Occipital lobe (tissue), 2 donors: ENCODE measurements around the gene HSD11B2. TPM values are rescaled to one million over a fixed set of nuclear protein-coding genes. Genes with fewer than 3 reads are reported as not detected.

Experiments
- DNase-seq: peaks from one replicate; lab custom pipeline; 2025; lab: John Stamatoyannopoulos, UW
- total RNA-seq: library from RNA; depleted of rRNA; stranded (reverse); fragments of >200 nt; gene quantifications from one replicate; pipeline ENCODE4 v1.2.3, GENCODE V29; 2014

Gene HSD11B2
- not detected for total RNA-seq

DNA sequence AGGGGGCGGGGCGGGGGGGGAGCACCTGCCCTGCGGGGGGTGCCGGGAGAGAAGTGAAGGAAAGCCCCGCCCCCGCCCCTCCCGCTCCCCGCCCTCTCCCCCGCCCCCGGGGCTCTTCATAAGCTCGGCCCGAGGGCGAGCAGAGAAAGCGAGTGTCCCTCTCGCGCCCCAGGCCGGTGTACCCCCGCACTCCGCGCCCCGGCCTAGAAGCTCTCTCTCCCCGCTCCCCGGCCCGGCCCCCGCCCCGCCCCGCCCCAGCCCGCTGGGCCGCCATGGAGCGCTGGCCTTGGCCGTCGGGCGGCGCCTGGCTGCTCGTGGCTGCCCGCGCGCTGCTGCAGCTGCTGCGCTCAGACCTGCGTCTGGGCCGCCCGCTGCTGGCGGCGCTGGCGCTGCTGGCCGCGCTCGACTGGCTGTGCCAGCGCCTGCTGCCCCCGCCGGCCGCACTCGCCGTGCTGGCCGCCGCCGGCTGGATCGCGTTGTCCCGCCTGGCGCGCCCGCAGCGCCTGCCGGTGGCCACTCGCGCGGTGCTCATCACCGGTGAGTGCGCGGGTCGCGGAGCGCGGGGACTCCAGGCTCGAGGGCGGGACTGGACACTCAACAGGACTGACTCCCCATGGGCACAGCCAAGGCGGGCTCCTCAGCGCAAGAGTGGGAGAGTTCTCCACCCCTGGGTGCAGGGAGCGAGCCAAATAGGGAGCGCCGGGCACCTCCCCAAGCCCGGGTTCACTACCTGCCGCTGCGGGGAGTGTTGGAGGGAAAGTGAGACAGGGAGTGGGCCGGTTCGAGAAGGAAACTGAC is at the start of gene HSD11B2:
TSS of gene HSD11B2 (plus strand) at position 145 of the 798 bp plus-strand sequence. CDS start at position 273, 128 bp downstream.
- DNase-seq, result no peak

GRCh38 chr16:67383284-67383683 is 47.6 kb upstream of the HSD11B2 start:
- no peak for DNase-seq

DNA sequence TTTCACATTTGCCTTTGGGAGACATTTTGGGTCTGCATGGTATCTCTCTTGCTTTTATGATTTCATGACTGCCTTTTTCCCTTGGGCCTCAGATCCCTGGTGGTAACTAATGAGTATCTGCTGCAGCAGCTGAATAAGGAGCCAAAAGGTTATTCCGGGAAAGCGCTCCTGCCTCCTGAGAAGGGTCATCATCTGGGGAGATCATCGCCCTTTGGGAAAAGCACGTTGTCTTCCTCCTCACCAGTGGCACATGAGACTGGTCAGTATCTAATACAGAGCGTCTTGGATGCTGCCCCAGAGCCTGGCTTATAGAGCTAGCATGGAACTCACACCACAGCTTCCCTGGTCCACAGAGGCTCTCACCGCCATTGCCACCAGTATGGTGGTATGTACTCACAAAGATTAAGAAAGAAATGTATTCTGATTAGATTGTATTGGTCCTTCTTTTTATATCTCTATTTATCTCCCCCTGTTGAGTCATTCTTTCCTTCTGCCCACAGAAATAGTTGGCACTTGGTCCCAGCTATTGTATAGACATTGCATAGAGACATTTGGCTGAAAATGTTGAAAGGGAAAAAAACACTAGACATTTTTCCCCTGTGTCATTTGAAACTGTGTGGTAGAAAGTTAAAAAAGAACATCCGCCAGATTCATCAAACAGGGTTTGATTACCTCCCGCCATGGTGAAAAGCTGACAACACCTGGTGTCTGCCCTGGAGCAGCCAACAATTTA is 46.0 kb upstream of the HSD11B2 start:
- DNase-seq, result no peak

DNA sequence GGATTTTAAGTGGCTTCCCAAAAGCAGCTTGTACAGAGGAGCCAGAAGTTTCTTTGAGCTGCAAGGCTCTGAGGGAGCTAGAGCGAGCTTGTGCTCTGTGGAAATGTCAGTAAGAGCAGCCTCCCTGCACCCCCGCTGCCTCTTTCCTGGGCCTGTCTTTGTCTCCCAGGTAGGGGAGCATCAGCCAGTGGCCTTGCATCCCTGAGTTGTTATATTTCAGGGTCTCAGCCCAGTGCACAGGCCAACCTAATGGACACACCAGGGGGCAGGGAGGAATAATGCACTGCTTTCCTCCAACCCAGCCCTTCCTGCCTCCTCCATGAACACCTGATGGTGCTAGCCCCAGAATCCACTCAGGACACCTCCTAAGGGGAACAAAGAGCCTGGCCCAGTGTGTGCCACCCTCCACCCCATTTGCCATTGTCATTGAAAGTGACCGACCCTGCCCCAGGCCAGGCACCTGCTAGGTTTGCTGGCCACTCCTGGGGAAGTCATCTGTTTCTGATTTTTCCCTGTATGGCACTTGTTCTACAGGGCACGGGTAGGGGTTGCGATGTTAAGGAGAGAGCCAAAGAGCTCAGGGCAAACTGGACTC is 44.0 kb upstream of the HSD11B2 start:
- DNase-seq, result no peak

- DNase-seq, result no peak
Measured at GRCh38 chr16:67387479-67388079, 43.3 kb upstream of the HSD11B2 start.

DNA sequence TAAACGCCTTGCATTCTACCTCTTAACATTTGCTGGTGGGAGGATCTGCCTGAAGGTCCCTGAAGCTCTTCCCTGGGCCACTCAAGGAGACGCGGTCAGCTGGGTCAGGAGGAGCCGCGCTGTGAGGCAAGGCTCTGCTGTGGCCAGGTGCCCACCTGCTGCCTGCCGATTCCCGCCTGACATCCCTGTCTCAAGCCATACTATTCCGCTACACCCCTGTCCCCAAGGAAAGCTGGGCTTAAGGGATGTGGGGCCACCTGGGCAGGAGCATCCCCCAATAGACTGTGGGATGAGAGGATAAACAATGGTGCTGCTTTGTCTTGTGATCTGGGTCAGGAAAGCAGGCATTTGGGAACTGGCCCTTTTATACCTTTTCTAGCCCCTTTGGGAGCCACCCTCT is 42.7 kb upstream of the HSD11B2 start:
- DNase-seq, result no peak

DNA sequence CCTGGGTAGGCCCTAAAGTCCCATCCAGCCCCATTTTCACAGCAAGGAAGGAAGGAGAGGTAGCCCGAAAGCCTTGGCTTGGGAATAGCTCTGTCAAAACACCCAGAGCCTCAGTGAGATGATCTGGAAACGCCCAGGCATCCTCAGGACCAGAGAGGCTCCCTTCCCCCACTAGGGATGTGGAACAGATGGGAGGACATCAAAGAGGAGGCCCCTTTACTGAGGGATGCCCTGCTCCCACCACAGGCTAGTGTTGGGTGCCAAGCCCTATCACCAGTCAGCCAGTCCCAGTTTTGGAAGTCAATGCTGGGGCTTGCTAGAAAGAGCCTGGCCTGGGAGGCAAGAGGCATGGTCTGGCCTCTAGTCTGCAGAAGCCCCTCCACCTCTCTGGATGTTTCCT is 42.3 kb upstream of the HSD11B2 start:
- DNase-seq, result no peak

GRCh38 chr16:67389911-67390815 is 40.8 kb upstream of the HSD11B2 start:
- no peak for DNase-seq

GRCh38 chr16:67390816-67391423 is 40.0 kb upstream of the HSD11B2 start:
- DNase-seq, result no peak

DNA sequence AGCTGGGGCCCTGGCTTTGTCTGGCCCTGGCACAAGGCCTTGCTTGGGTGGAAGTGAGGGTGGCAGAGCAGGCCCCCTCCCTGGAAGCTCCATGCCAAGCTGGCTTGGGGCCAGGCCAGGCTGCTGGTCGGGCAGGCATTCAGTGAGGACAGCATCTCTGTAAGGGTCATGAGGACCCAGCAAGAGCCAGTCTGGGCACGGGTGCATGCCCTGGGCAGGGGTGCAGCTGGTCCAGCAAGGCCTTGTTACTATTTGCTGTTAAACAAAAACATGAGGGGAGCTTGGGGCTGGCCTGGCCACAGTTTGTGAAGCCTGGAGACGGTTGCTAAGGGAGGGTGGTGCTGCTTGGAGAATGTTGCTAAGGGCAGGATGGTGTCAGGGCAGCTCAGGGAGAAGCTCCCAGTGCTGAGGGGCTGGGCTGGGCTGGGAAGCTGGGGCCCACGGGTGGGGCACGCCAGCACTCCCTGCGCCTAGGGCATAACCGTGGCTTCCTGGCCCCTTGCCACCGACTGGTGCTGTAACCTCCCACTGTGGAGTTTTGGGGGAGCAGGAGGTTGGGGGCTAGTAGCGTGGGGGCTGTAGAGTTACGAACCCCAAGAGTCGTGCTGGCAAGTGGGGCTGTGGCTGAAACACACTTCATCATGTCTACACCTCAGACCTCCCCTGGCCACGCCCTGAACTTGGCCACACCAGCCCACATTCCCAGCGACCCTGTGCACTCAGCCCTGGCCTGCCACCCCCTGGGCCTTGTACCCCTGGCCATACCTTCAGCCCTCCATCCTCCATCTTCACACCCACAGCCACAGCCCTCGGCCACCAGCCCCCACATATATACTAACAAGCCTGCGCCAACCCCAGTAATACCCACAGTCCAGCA is 39.3 kb upstream of the HSD11B2 start:
- DNase-seq, result peak; percentile 91

DNA sequence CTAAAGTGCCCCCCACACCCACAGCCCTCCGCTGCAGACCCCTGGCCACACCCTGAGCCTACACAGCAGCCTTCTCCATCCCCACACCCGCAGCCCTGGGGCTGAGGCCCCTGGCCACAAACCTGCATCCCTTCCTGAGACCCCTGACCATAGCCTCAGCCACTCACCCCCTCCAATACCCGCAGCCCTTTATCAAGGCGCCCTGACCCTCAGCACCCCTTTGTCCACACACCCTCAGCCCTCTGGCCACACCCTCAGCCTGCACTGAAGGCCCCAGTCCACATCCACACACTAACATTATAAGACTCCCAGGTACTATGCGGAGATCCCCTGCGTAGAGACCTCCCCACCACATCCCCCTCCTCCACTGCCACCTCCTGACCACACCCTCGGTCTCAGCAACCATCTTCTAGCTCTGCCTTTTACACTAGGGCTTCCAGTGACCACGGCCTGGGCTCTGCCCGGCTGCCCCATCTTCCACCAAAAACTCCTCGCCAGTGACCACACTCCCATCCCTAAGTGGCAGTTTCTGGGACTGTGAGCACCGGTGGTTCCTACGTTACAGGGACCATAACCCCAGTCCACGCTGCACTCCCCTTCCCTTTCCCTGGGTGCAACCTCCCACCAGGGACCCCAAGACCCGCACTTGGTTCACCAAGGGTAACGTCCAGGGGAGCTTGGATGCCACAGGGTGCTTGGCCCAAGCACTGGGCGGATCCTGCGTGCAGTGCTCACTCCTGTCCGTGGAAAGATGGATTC is 38.4 kb upstream of the HSD11B2 start:
- no peak for DNase-seq

- DNase-seq, result peak; percentile 70
Measured at GRCh38 chr16:67393111-67393787, 37.7 kb upstream of the HSD11B2 start, which contains the start of gene TPPP3. Gene TPPP3, minus strand, starts transcription at chr16:67393498. Its CDS starts 2,387 bp downstream, at chr16:67391111.

DNA sequence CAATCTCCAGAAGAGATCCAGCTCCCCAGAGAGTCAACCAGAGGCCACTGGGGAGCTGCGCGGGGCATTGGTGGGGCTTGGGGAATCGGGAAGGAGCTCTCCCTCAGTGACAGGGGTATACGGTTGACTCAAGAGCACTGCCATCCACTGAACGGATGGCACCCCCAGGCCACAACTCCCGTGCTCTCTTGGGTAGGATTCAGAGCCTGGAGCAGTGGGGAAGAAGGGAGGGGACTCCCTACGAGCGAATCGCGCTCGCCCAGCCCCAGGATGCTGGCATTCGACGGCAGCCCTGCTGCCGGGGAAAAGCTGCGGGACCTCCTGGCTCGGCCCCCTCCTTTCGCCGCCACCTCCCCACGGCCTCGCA is 37.1 kb upstream of the HSD11B2 start:
- DNase-seq, result no peak

DNA sequence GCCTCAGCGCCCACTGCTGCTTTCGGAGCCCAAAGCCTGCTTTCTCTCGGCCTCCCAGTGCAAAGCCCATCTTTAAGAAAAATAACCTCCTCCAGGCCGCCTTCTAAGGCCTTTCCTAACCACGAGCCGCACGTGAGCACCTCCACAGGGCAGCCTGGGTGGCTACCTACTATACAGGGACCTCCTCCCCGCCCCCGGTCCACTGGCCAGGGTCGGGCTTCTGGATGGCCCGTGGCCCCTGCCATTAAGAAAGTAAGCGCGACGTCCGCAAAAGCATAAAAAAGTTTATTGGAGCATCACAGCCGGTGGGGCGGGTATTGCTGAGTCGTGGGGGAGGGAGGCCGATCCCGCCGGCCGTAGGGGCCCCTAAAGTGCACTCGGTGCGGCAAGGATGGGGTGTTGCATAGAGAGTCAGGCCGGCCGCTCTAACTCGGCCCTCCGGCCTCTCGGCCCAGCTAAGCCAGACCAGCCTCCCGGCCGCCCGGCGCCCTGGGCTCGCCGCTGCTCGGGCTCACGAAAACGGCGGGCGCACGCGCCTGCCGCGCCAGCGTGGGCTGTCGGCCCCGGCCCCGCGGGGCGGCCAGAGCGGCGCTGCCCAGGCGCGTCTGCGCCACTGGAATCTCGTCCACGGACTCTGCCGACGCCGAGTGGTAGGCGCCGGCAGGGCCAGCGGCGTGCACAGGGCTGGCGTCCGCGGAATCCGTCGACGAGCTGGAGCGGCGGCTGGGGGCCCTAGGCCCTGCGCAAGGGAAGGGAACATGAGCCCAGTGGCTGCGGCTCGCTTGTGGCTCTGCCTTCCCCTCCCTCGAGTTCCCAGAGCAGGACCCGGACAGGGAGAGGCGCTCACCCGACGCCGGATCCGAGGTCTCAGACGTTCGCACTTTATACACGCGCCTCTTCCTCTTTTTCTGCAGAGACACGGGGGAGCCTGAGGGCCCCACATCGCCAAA is 36.5 kb upstream of the HSD11B2 start:
- no peak for DNase-seq

DNA sequence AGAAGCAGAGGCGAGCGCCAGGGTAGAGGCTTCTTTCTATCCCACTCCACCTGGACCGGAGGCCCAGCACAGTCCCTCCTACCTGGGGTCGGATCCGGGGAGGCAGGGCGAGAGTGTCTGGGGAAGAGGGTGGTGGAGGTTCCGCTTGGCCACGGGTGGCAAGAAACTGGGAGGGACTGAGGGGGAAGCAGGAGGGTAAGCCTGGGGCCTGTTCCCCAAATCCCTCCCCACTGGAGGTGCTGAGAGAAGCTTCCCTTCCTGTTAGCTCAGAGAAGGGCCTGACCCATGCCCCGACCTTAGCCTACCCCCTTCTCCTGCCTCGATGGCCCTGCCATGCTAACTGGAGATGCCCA is 35.8 kb upstream of the HSD11B2 start:
- DNase-seq, result no peak

GRCh38 chr16:67395458-67396158 is 35.3 kb upstream of the HSD11B2 start:
- no peak for DNase-seq
